Esophagus squamous epithelium (tissue), 5 donors: Measurements from ENCODE around the gene MSH3. TPM values are rescaled to one million over a fixed set of nuclear protein-coding genes. Genes with fewer than 3 reads are reported as not detected.

Experiments
- DNase-seq: peaks from one replicate; lab custom pipeline; 2025; lab: John Stamatoyannopoulos, UW
- H3K27ac ChIP-seq, 4 donors: fragments of 200-600 bp; sonication (generic); one replicate each; pipeline ENCODE4 v1.5.1; 2016 to 2019; ENCODE audit warnings: mild to moderate bottlenecking in 1 of 4
- H3K27me3 ChIP-seq, 4 donors: fragments of 200-600 bp; sonication (generic); 1 replicate in 3 of 4; 2 replicates in 1 of 4; pipeline versions ENCODE4 v1.5.1 to v1.6.0; 2017 to 2021; ENCODE audit warnings: antibody characterized with exemption in 1 of 4
- H3K36me3 ChIP-seq, 3 donors: fragments of 200-600 bp; sonication (generic); one replicate each; pipeline ENCODE4 v1.5.1; 2016 to 2019
- H3K4me1 ChIP-seq, 3 donors: fragments of 200-600 bp; sonication (generic); one replicate each; pipeline ENCODE4 v1.5.1; 2017 to 2019
- H3K4me3 ChIP-seq, 4 donors: fragments of 200-600 bp; sonication (generic); 1 replicate in 3 of 4; 2 replicates in 1 of 4; pipeline ENCODE4 v1.5.1; 2016 to 2019; ENCODE audit warnings: mild to moderate bottlenecking in 2 of 4, moderate library complexity in 1 of 4
- H3K9me3 ChIP-seq, 3 donors: fragments of 200-600 bp; sonication (generic); one replicate each; pipeline ENCODE4 v1.5.1; 2016 to 2019
- POLR2A ChIP-seq, 4 donors: fragments of 450-650 bp; IDR thresholded peaks; one replicate each; pipeline ENCODE4 v1.6.1; 2017; ENCODE audit warnings: antibody characterized with exemption in 4 of 4, mild to moderate bottlenecking in 4 of 4, moderate library complexity in 3 of 4
- WGBS, 2 donors: methylation state at CpG; one replicate each; pipeline ENCODE4 v1.1.5; 2018; 5-methylcytosine and 5-hydroxymethylcytosine counted together
- intact Hi-C: fragments of 100-400 bp; cut with DNase I; formaldehyde crosslinking; loops from one replicate; pipeline ENCODE4 v1.15.0; 2022
- total RNA-seq, 4 donors: library from RNA; depleted of rRNA; stranded (reverse); fragments of >200 nt; gene quantifications; one replicate each; pipeline ENCODE4 v1.1.0, GENCODE V29; 2016
- TF ChIP-seq, protein P1 (sequence below), 6 experiments: fragments of 450-650 bp in 4 of 6; fragments of 200-600 bp in 2 of 6; sonication (generic) in 2 of 6; IDR thresholded peaks; one replicate each; pipeline ENCODE4 v1.5.1; 2016 to 2019; ENCODE audit warnings: antibody characterized with exemption in 6 of 6, mild to moderate bottlenecking in 4 of 6, moderate library complexity in 4 of 6
- donor health status: DM: yes; HTN: yes; CAD: no.

The MSH3 gene
- total RNA-seq, 4 donors from 2014 or later: 6.6 to 12.5 (median 11.6) TPM

DNA sequence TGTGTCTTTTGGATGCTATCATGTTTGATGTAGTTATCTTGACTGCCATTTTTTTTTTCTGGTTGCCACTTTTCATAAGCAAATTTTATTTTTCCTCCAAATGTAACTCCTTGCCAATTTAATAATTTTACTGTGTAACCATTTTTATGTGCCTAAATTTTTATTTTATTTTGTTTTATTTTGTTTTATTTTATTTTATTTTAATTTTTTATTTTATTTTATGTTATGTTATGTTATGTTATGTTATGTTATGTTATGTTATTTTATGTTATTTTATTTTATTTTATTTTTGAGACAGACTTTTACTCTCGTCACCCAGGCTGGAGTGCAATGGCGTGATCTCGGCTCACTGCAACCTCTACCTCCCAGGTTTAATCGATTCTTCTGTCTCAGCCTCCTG is 108.1 kb downstream of the MSH3 start:
- H3K27ac ChIP-seq: no peak overlapping the region
- H3K27me3 ChIP-seq: no peaks in the 10 kb centered on the region
- H3K9me3 ChIP-seq: no peaks in the 10 kb centered on the region
- TF ChIP-seq, protein P1, sequence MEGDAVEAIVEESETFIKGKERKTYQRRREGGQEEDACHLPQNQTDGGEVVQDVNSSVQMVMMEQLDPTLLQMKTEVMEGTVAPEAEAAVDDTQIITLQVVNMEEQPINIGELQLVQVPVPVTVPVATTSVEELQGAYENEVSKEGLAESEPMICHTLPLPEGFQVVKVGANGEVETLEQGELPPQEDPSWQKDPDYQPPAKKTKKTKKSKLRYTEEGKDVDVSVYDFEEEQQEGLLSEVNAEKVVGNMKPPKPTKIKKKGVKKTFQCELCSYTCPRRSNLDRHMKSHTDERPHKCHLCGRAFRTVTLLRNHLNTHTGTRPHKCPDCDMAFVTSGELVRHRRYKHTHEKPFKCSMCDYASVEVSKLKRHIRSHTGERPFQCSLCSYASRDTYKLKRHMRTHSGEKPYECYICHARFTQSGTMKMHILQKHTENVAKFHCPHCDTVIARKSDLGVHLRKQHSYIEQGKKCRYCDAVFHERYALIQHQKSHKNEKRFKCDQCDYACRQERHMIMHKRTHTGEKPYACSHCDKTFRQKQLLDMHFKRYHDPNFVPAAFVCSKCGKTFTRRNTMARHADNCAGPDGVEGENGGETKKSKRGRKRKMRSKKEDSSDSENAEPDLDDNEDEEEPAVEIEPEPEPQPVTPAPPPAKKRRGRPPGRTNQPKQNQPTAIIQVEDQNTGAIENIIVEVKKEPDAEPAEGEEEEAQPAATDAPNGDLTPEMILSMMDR (IDR thresholded peaks at IDR 0.05): no peak
- no peak for TF ChIP-seq POLR2A (IDR thresholded peaks at IDR 0.05)
- no peak for DNase-seq
- 95 to 100% methylated on average over 3 to 4 of the region's 4 CpGs for WGBS, 2 donors
- intact Hi-C loops: no loop called here
- H3K36me3 ChIP-seq: peaks cover 0 to 20% (median 0%) of the 10 kb centered on the region in 3 donors
- H3K4me3 ChIP-seq: no peak overlapping the region
- H3K4me1 ChIP-seq: no peaks in the 10 kb centered on the region

- H3K27ac ChIP-seq: no peak overlapping the region
- intact Hi-C loops: no loop called here
- 44 to 55% methylated on average over 3 of the region's 3 CpGs for WGBS, 2 donors
- DNase-seq: no peak
- no peaks in the 10 kb centered on the region for H3K4me1 ChIP-seq
- H3K36me3 ChIP-seq: peaks cover 0 to 26% (median 0%) of the 10 kb centered on the region in 3 donors
- no peak for TF ChIP-seq POLR2A (IDR thresholded peaks at IDR 0.05)
- H3K9me3 ChIP-seq: no peaks in the 10 kb centered on the region
- H3K27me3 ChIP-seq: no peaks in the 10 kb centered on the region
- no peak overlapping the region for H3K4me3 ChIP-seq
Observed at GRCh38 chr5:80763211-80763610, 108.8 kb downstream of the MSH3 start.

DNA sequence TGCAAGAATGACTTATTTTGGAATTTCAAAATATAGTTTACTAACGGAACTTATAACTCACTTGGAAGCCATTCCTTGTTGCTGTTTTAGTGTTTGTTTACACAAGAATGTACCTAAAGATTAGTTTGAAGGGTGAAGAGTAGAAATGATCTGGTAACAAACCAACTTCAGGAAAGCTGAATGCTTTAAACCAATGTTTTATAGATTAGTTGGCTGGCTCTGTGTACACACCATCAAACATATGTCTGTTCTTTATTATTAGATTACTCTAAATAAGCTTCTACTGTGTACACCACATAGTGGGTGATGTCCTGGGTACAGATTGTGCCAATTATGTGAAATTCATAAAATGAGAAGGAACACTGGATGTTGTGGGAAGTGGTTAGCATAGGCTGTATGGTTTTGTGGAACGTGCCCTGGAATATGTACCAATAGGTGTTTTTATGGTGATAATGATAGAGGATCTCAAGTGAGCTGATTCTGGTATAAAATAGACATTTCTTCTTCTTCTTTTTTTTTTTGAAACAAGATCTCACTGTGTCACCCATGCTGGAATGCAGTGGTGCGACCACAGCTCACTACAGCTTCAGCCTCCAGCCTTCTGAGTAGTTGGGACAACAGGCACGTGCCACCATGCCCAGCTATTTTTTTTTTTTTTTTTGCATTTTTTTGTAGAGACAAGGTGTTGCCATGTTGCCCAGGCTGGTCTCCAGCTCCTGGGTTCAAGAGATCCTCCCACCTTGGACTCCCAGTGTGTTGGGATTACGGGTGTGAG is 109.6 kb downstream of the MSH3 start:
- DNase-seq: no peak
- intact Hi-C loops: no loop called here
- no peak overlapping the region for H3K4me3 ChIP-seq
- peaks cover 0 to 30% (median 0%) of the 10 kb centered on the region in 3 donors for H3K36me3 ChIP-seq
- WGBS, 2 donors: 89 to 94% methylated on average over 5 of the region's 5 CpGs
- H3K27ac ChIP-seq: no peak overlapping the region
- no peaks in the 10 kb centered on the region for H3K27me3 ChIP-seq
- H3K4me1 ChIP-seq: no peaks in the 10 kb centered on the region
- TF ChIP-seq POLR2A (IDR thresholded peaks at IDR 0.05): no peak
- TF ChIP-seq, protein P1 (IDR thresholded peaks at IDR 0.05): no peak
- no peaks in the 10 kb centered on the region for H3K9me3 ChIP-seq

DNA sequence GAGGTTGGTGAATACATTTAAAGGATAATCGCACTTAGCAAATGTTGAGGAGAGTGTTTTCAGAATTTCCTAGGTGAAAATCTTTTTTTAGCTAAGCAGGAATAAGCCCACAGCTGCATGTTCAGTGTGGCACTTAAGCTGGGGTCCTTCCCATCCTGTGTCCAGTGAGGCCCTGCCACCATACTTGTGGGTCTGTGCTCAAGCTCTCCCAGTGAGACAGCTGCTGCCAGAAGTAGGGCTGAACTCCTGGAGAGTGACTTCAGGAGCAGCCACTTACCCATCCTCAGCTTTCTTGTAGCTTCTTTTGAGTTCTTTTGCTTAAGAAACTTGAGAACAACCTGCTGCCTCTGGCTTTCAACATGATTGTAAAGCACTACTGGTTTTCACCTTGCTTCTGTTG is 110.3 kb downstream of the MSH3 start:
- TF ChIP-seq, protein P1 (IDR thresholded peaks at IDR 0.05): no peak
- TF ChIP-seq POLR2A (IDR thresholded peaks at IDR 0.05): no peak
- no peak for DNase-seq
- H3K4me3 ChIP-seq: no peak overlapping the region
- no peaks in the 10 kb centered on the region for H3K27me3 ChIP-seq
- peaks cover 0 to 26% (median 0%) of the 10 kb centered on the region in 3 donors for H3K36me3 ChIP-seq
- H3K9me3 ChIP-seq: no peaks in the 10 kb centered on the region
- 89 to 100% methylated on average over 1 of the region's 1 CpG for WGBS, 2 donors
- intact Hi-C loops: no loop called here
- H3K27ac ChIP-seq: no peak overlapping the region
- H3K4me1 ChIP-seq: no peaks in the 10 kb centered on the region

DNA sequence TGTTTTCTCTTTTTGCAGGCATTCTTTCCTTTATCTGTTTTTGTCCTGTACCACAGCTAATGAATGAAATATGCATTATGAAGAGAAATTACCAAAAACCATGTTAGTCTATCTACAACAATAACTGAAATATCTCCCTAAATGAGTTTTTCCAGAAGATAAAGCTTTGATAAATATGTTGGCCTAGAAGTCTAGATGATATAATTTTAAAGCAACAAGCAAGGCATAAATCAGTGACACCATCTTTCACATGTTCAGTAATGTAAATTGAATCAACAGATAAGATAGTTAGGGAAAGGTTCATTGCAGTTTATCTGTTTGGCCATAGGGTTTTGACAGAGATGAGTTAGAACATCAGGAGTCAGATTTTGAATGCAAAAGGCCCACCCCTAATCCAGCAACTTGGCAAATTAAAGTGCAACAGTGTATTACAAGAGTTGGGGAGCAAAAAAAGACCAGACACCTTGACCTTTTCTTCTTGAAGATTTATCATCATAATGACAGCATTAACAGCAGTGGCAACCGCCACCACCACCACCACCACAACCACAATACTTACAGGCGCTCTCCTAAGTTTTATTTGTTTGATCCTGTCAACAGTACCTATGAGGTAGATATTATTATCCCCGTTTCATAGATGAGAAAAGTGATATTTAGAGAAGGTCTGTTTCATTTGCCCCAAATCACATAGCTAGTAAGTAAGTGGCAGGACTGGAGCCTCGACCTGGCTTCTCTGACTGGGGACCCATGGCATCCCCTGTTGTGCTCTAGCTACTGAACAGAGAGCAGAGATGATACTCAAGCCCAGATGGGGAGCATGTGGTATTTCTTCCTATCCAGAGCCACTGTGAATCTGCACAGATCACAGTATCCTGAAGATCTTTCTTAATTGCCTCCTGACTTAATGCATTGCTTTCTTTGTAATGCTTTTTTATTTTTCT is 123.2 kb downstream of the MSH3 start:
- Histone ChIP-seq H3K27me3 (no peaks in the 10 kb centered on the region), H3K36me3 (peaks cover 0 to 48% (median 0%) of the 10 kb centered on the region in 3 donors), H3K4me3 (no peak overlapping the region), H3K27ac (no peak overlapping the region), H3K4me1 (no peaks in the 10 kb centered on the region), H3K9me3 (no peaks in the 10 kb centered on the region)
- DNase-seq: no peak
- 85 to 89% methylated on average over 4 of the region's 4 CpGs for WGBS, 2 donors
- TF ChIP-seq POLR2A (IDR thresholded peaks at IDR 0.05): no peak
- TF ChIP-seq, protein P1 (IDR thresholded peaks at IDR 0.05): no peak
- intact Hi-C loops: no loop called here
